Mesodermal cell (in vitro differentiated cells): ENCODE data around the gene IBTK.
A peak's percentile ranks its signal among the peaks of the same experiment; 100 is the strongest.
"Not testable (repeated sequence)": the region's sequence is repeated elsewhere in the genome, so short reads cannot be mapped to it uniquely, and the experiment has no call there.

Experiments used
- H3K27ac ChIP-seq: 2 replicates; pipeline ENCODE4 v1.7.0; 2013; ENCODE audit warnings: mild to moderate bottlenecking, low read depth, low read length, moderate library complexity; ENCODE audit not compliant: severe bottlenecking
- H3K36me3 ChIP-seq: 2 replicates; pipeline ENCODE4 v1.7.1; 2013; ENCODE audit warnings: mild to moderate bottlenecking, low read length, moderate library complexity; ENCODE audit not compliant: control insufficient read depth, insufficient read depth
- H3K4me1 ChIP-seq: one replicate; pipeline ENCODE4 v1.7.1; 2013; ENCODE audit warnings: mild to moderate bottlenecking, low read length; ENCODE audit not compliant: insufficient read depth, control insufficient read depth, poor library complexity, severe bottlenecking
- H3K4me3 ChIP-seq: 2 replicates; pipeline ENCODE4 v1.7.0; 2013; ENCODE audit warnings: low read length, control low read depth, mild to moderate bottlenecking; ENCODE audit not compliant: insufficient read depth, poor library complexity, severe bottlenecking; ENCODE audit errors: extremely low read depth
- H3K9me3 ChIP-seq: 2 replicates; pipeline ENCODE4 v1.7.1; 2013; ENCODE audit warnings: mild to moderate bottlenecking, low read length, moderate library complexity; ENCODE audit not compliant: control insufficient read depth
- WGBS, 2 experiments: methylation state at CpG; one replicate each; pipeline ENCODE4 v1.1.5; 2013; ENCODE audit warnings: missing lambda C conversion rate in 2 of 2; ENCODE audit not compliant: insufficient coverage in 2 of 2; 5-methylcytosine and 5-hydroxymethylcytosine counted together

IBTK gene

GRCh38 chr6:82205930-82206392, 41.6 kb downstream of the IBTK start:
- WGBS, 2 experiments: no CpG with 5 or more reads among the region's 1 CpG
- no peak overlapping the region for H3K4me3 ChIP-seq
- no peaks in the 10 kb centered on the region for H3K4me1 ChIP-seq
- H3K36me3 ChIP-seq: peaks cover 45% of the 10 kb centered on the region
- H3K9me3 ChIP-seq: no peaks in the 10 kb centered on the region
- peak overlapping the region; percentile 1 for H3K27ac ChIP-seq

- Histone ChIP-seq H3K27ac (no peak overlapping the region), H3K4me3 (no peak overlapping the region), H3K36me3 (peaks cover 52% of the 10 kb centered on the region), H3K4me1 (no peaks in the 10 kb centered on the region), H3K9me3 (no peaks in the 10 kb centered on the region)
Observed at GRCh38 chr6:82204020-82204419, 43.5 kb downstream of the IBTK start.

- H3K4me1 ChIP-seq: no peaks in the 10 kb centered on the region
- H3K9me3 ChIP-seq: no peaks in the 10 kb centered on the region
- no peak overlapping the region for H3K4me3 ChIP-seq
- H3K36me3 ChIP-seq: peaks cover 63% of the 10 kb centered on the region
- 97 to 100% methylated on average over 3 of the region's 4 CpGs for WGBS, 2 experiments
- H3K27ac ChIP-seq: no peak overlapping the region
Observed at GRCh38 chr6:82197784-82198183, 49.8 kb downstream of the IBTK start.

- H3K4me3 ChIP-seq, H3K27ac ChIP-seq, H3K9me3 ChIP-seq, H3K4me1 ChIP-seq: not testable (repeated sequence)
- peaks cover 58% of the 10 kb centered on the region for H3K36me3 ChIP-seq
- 91 to 96% methylated on average over 5 of the region's 5 CpGs for WGBS, 2 experiments
Observed at GRCh38 chr6:82197245-82197644, 50.3 kb downstream of the IBTK start.

GRCh38 chr6:82196161-82196560, 51.4 kb downstream of the IBTK start:
- Histone ChIP-seq H3K27ac (no peak overlapping the region), H3K4me1 (no peaks in the 10 kb centered on the region), H3K9me3 (no peaks in the 10 kb centered on the region), H3K36me3 (peaks cover 59% of the 10 kb centered on the region), H3K4me3 (no peak overlapping the region)

GRCh38 chr6:82195619-82196018, 51.9 kb downstream of the IBTK start:
- Histone ChIP-seq H3K9me3 (no peaks in the 10 kb centered on the region), H3K27ac (no peak overlapping the region), H3K4me1 (no peaks in the 10 kb centered on the region), H3K36me3 (peaks cover 58% of the 10 kb centered on the region), H3K4me3 (no peak overlapping the region)
- WGBS, 2 experiments: 100% methylated on average over 1 of the region's 4 CpGs; no CpG with 5 or more reads in 1 of the 2 experiments

- no peaks in the 10 kb centered on the region for H3K4me1 ChIP-seq
- H3K27ac ChIP-seq: no peak overlapping the region
- whole genome bisulfite sequencing, 2 experiments: no CpG with 5 or more reads among the region's 3 CpGs
- peaks cover 62% of the 10 kb centered on the region for H3K36me3 ChIP-seq
- H3K9me3 ChIP-seq: no peaks in the 10 kb centered on the region
- no peak overlapping the region for H3K4me3 ChIP-seq
Observed at GRCh38 chr6:82185948-82186535, 61.5 kb downstream of the IBTK start.

GRCh38 chr6:82183642-82184282, 63.8 kb downstream of the IBTK start:
- Histone ChIP-seq H3K4me1 (no peaks in the 10 kb centered on the region), H3K36me3 (peaks cover 67% of the 10 kb centered on the region), H3K4me3 (no peak overlapping the region), H3K27ac (no peak overlapping the region), H3K9me3 (no peaks in the 10 kb centered on the region)

GRCh38 chr6:82182756-82183155, 64.8 kb downstream of the IBTK start:
- Histone ChIP-seq H3K36me3 (peaks cover 64% of the 10 kb centered on the region), H3K27ac (no peak overlapping the region), H3K4me3 (no peak overlapping the region), H3K4me1 (no peaks in the 10 kb centered on the region), H3K9me3 (no peaks in the 10 kb centered on the region)
- 60% methylated on average over 1 of the region's 1 CpG; no CpG with 5 or more reads in 1 of the 2 experiments for WGBS, 2 experiments

- no peaks in the 10 kb centered on the region for H3K9me3 ChIP-seq
- H3K4me3 ChIP-seq: no peak overlapping the region
- no peak overlapping the region for H3K27ac ChIP-seq
- 95 to 96% methylated on average over 4 of the region's 4 CpGs for WGBS, 2 experiments
- H3K4me1 ChIP-seq: no peaks in the 10 kb centered on the region
- peaks cover 56% of the 10 kb centered on the region for H3K36me3 ChIP-seq
Observed at GRCh38 chr6:82179415-82179814, 68.1 kb downstream of the IBTK start.

GRCh38 chr6:82178759-82179112, 68.8 kb downstream of the IBTK start:
- H3K36me3 ChIP-seq: peaks cover 52% of the 10 kb centered on the region
- H3K27ac ChIP-seq: no peak overlapping the region
- no peak overlapping the region for H3K4me3 ChIP-seq
- no peaks in the 10 kb centered on the region for H3K9me3 ChIP-seq
- 89 to 100% methylated on average over 1 of the region's 1 CpG for WGBS, 2 experiments
- H3K4me1 ChIP-seq: no peaks in the 10 kb centered on the region
